ENCODE data around the gene KATNIP. TPM values are rescaled to one million over a fixed set of nuclear protein-coding genes. Genes with fewer than 3 reads are reported as not detected.

Gene KATNIP
- total RNA-seq, 1 experiment from 2014 or later: 19.0 TPM

Other genes with a start within 250 kb of the KATNIP start
- 25.1 and 32.1 TPM in 2 replicates for gene IL4R, start 236.2 kb upstream of the KATNIP start, total RNA-seq (2014; rRNA removed)
- 0.55 TPM in 1 of 2 replicates, not detected in the other for gene IL21R, start 148.0 kb upstream of the KATNIP start, total RNA-seq (2014; rRNA removed)
- gene GTF3C1, start 231 bp upstream of the KATNIP start, total RNA-seq (2014; rRNA removed): 97.5 and 138 TPM in 2 replicates